Activated T-helper 1 cell treated with anti-CD3 and anti-CD28 coated beads, Interleukin-12 subunit alpha, Interleukin-12 subunit beta, Interleukin-2, Interleukin-4 antibody, amounts not matched to agents 30 ng/mL and 10 ng/mL and 1 ng/mL, durations not matched to agents 14 hours and 24 hours and 36 hours (primary cell): ENCODE data around the gene SRSF10. TPM values are rescaled to one million over a fixed set of nuclear protein-coding genes. Genes with fewer than 3 reads are reported as not detected.
A peak's percentile ranks its signal among the peaks of the same experiment; 100 is the strongest.
"Not testable (repeated sequence)": the region's sequence is repeated elsewhere in the genome, so short reads cannot be mapped to it uniquely, and the experiment has no call there.

Experiments used
- DNase-seq: peaks from one replicate; pipeline ENCODE4 v3.0.0; 2021; ENCODE audit warnings: low spot score
- H3K27ac Mint-ChIP-seq: one replicate; pipeline ENCODE4 v1.8.0; 2021; ENCODE audit warnings: mild to moderate bottlenecking, mixed read lengths
- H3K27me3 Mint-ChIP-seq: one replicate; pipeline ENCODE4 v1.8.0; 2022; ENCODE audit warnings: mild to moderate bottlenecking, moderate library complexity, mixed read lengths; ENCODE audit not compliant: insufficient read depth
- H3K36me3 Mint-ChIP-seq: one replicate; pipeline ENCODE4 v1.8.0; 2021; ENCODE audit warnings: low read depth, mixed read lengths
- H3K4me1 Mint-ChIP-seq: one replicate; pipeline ENCODE4 v1.8.0; 2021; ENCODE audit warnings: low read depth, mixed read lengths
- H3K4me3 Mint-ChIP-seq: one replicate; pipeline ENCODE4 v1.8.0; 2021; ENCODE audit warnings: mild to moderate bottlenecking, moderate library complexity, mixed read lengths
- H3K9me3 Mint-ChIP-seq: one replicate; pipeline ENCODE4 v1.8.0; 2021; ENCODE audit warnings: mixed read lengths
- intact Hi-C: fragments of 100-400 bp; cut with micrococcal nuclease; formaldehyde crosslinking; loops from one replicate; pipeline ENCODE4 v1.15.1; 2024
- total RNA-seq: library from RNA; stranded (reverse); gene quantifications from 2 replicates; pipeline ENCODE4 v1.2.3, GENCODE V29; 2022

Gene SRSF10
- total RNA-seq, 1 donor from 2014 or later: 238 TPM

DNA sequence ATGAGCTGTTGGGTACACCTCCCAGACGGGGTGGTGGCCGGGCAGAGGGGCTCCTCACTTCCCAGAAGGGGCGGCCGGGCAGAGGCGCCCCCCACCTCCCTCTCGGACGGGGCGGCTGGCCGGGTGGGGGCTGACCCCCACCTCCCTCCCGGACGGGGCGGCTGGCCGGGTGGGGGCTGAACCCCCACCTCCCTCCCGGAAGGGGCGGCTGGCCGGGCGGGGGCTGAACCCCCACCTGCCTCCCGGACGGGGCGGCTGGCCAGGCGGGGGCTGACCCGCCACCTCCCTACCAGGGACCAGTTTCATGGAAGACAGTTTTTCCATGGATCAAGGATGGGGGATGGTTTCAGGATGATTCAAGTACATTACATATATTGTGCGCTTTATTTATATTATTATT is 6.9 kb upstream of the SRSF10 start:
- H3K4me1 Mint-ChIP-seq, H3K36me3 Mint-ChIP-seq, H3K9me3 Mint-ChIP-seq, H3K4me3 Mint-ChIP-seq, H3K27me3 Mint-ChIP-seq, H3K27ac Mint-ChIP-seq, DNase-seq: not testable (repeated sequence)
- intact Hi-C loops: loop anchor here (10.0 kb wide), 1 partner anchor 658 kb away; the partner anchor contains the start of gene SRRM1

DNA sequence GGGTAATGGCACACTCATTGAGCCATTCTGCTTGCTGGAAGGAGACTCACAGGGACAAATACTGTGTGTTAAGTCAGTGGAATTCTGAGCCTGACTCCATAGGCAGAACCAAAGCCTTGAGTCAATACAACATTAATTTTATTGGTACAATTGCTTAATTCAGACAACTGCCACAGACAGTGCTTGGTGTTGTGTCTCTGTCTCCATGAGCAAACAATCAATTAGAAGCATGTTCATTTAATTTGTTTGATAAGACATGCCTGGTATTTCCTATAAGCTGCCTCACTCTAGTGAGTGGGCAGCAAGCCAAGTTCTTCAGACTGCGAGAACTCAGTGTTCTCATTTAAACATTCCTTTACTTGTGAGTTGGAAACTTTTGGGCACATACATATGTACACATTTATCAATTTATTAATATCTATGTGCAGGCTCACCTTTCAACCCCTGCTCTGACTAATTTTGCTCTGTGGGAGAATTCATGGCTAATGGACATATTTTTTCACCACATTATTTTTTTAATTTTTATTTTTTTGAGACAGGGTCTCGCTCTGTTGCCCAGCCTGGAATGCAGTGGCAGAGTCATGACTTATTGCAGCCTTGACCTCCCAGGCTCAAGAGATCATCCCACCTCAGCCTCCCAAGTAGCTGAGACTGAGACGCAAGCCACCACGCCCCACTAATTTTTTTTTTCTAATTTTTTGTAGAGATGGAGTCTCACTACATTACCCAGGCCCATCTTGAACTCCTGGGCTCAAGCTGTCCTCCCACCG is 4.5 kb upstream of the SRSF10 start:
- peaks cover under 1% of the 10 kb centered on the region for H3K36me3 Mint-ChIP-seq
- DNase-seq: no peak
- H3K9me3 Mint-ChIP-seq: no peaks in the 10 kb centered on the region
- no peak overlapping the region for H3K4me3 Mint-ChIP-seq
- H3K27me3 Mint-ChIP-seq: no peaks in the 10 kb centered on the region
- H3K4me1 Mint-ChIP-seq: peaks cover 9% of the 10 kb centered on the region
- no peak overlapping the region for H3K27ac Mint-ChIP-seq
- intact Hi-C loops: loop anchor here (10.0 kb wide), 1 partner anchor 660 kb away; the partner anchor contains the start of gene SRRM1

DNA sequence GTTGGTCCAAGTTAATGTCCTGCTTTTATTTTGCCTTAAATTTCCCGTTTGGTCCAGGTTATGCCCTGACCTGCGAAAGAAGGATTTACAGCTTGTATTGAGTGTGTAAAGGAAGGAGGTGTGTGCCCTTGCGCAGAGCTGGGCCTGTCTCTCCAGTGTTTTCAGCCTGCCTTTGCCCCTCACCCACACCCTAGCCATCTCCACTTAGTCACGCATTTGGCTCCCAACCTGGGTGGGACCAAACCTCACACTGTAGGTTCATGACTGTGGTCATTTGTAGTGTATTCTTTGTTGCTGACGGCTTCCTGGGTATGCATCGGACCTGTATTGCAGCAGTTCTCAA is 572 bp upstream of the SRSF10 start:
- Mint-ChIP-seq H3K9me3 (no peaks in the 10 kb centered on the region), H3K4me1 (peaks cover 44% of the 10 kb centered on the region), H3K27ac (peak overlapping the region; percentile 97), H3K27me3 (no peaks in the 10 kb centered on the region), H3K4me3 (peak overlapping the region; percentile 97), H3K36me3 (peaks cover 31% of the 10 kb centered on the region)
- DNase-seq: peak; percentile 32
- intact Hi-C loops: loop anchor here (1.0 to 10.0 kb wide), 2 partner anchors 21 to 664 kb away; partner anchors contain the start of genes PNRC2 and SRRM1

DNA sequence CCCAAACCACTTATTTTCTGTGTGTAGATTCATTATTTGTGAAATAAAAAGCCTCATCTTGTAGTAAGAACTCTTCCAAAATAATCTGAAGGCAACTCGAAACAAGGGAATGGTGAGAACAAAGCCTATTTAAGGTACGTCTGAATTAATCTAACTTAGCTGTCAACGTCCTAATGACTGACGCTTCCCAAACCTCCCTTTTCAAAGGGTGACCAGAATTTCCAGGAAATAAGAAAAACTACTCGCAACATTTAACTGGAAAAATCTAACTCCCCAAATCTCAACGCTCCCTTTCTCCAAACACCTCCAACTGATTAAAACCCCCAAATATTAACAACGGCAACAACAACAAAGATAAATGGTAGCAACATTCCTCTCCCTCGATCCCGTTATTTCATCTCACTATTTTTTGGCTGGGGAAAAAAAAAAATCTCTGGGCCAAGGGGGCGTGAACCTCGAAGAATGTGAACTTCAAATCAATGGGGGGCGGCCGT is 693 bp downstream of the SRSF10 start:
- intact Hi-C loops: loop anchor here (5.0 to 10.0 kb wide), 3 partner anchors 287 to 1525 kb away; partner anchors contain the start of genes NIPAL3, RPL11, STPG1 and ZBTB40

DNA sequence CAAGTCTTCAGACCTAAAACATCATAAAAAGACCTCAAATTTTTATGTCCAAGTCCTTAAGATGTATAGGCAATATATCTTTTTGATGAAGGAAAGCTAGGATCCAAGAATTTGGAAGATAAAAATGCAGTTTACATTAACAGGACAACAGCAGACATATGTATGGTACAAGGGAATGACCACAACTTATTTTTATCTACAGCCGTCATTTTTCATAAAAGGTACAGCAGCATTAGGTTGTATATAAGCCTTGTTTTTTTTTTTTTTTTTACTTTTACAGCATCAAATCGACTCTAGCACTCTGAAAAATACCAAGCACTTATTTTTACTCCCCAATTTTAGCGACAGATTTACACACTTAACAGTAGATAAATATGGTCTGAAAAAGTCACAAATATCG is 1.3 kb downstream of the SRSF10 start:
- Mint-ChIP-seq H3K27ac (peak overlapping the region; percentile 92), H3K36me3 (peaks cover 44% of the 10 kb centered on the region), H3K4me1 (peaks cover 60% of the 10 kb centered on the region), H3K9me3 (no peaks in the 10 kb centered on the region), H3K27me3 (no peaks in the 10 kb centered on the region), H3K4me3 (peak overlapping the region; percentile 97)
- intact Hi-C loops: loop anchor here (5.0 to 10.0 kb wide), 3 partner anchors 287 to 1524 kb away; partner anchors contain the start of genes NIPAL3, RPL11, STPG1 and ZBTB40
- DNase-seq: no peak

More for the DNA sequence above, 693 bp downstream of the SRSF10 start:
- H3K36me3 Mint-ChIP-seq: peaks cover 38% of the 10 kb centered on the region
- no peaks in the 10 kb centered on the region for H3K27me3 Mint-ChIP-seq
- H3K27ac Mint-ChIP-seq: peak overlapping the region; percentile 92
- no peaks in the 10 kb centered on the region for H3K9me3 Mint-ChIP-seq
- peak overlapping the region; percentile 97 for H3K4me3 Mint-ChIP-seq
- H3K4me1 Mint-ChIP-seq: peaks cover 54% of the 10 kb centered on the region
- DNase-seq: no peak

DNA sequence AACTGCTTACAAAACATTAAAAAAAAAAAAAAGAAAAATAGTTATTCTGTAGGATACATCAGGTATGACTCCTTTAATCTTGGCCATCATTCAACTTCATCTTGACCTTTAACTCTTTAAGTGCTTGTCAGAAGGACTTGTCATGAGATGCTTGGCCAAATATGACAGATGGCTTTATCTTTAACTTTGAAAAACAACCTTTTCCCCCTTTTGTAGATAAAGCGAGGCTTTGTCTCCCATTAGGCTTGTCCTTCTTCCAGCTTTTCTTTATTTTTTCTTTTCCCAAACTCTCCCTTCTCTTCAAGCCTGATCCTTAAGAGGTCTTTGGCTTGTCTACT is 2.3 kb downstream of the SRSF10 start:
- Mint-ChIP-seq H3K27me3 (no peaks in the 10 kb centered on the region), H3K9me3 (no peaks in the 10 kb centered on the region), H3K36me3 (peaks cover 51% of the 10 kb centered on the region), H3K4me1 (peaks cover 65% of the 10 kb centered on the region), H3K4me3 (peak overlapping the region; percentile 97), H3K27ac (peak overlapping the region; percentile 70)
- no peak for DNase-seq
- intact Hi-C loops: loop anchor here (1.0 to 10.0 kb wide), 4 partner anchors 10 to 1523 kb away; partner anchors contain the start of genes NIPAL3, RPL11, STPG1 and ZBTB40

DNA sequence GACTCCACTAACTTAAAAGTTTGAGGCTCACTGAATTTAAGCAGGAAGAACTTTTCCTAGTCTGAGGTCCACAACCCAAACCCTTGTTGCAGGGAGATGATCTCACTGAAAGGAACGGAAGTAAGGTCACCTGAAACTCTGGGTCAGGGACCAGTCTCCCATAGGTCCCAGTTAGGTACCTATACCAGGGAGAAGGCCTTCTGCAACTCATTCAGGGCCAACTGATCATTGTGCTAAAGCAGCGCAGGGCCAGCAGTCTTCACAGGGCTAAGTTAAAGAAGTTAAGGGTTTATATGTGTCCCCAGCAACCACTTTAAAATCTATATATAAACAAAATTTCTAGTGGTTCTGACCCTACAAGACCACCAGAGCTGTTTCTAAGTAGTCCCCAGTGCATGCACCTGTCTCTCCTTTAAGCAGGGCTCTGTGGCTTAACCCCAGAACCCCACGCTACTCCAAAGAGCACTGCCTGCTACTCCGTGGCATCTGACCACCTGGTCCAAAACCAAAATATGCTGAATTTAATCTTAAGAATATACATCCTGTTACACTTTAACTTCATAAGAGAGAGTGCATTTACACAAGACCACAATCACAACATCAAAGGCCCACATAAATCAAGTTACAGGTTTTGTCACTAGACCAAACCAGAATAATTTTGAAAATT is 2.8 kb downstream of the SRSF10 start:
- DNase-seq: no peak
- H3K4me3 Mint-ChIP-seq: peak overlapping the region; percentile 97
- no peaks in the 10 kb centered on the region for H3K27me3 Mint-ChIP-seq
- H3K36me3 Mint-ChIP-seq: peaks cover 53% of the 10 kb centered on the region
- peaks cover 65% of the 10 kb centered on the region for H3K4me1 Mint-ChIP-seq
- peak overlapping the region; percentile 27 for H3K27ac Mint-ChIP-seq
- H3K9me3 Mint-ChIP-seq: no peaks in the 10 kb centered on the region
- intact Hi-C loops: loop anchor here (1.0 to 10.0 kb wide), 4 partner anchors 9 to 1523 kb away; partner anchors contain the start of genes NIPAL3, RPL11, STPG1 and ZBTB40

DNA sequence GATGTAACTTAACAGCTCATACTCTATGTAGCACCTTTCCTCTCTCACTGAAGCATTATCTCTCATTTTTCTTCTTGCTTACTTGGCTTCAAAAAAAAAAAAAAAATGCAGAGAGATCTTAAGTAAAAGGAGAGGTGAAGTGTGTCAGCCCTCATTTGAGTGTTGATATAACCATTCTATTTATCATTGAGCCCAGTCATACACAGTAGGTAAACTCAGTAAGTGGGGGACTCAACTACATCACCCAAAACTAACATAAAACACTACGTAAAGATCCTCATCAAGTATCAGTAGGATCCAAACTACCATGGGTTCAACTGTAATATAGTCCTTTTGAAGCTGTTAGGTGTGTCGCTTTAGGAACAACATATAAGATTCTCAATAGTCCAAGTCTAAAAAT is 12.3 kb downstream of the SRSF10 start:
- Mint-ChIP-seq H3K9me3 (no peaks in the 10 kb centered on the region), H3K4me3 (no peak overlapping the region), H3K27ac (no peak overlapping the region), H3K36me3 (peaks cover 57% of the 10 kb centered on the region), H3K27me3 (no peaks in the 10 kb centered on the region), H3K4me1 (peaks cover 60% of the 10 kb centered on the region)
- DNase-seq: no peak
- intact Hi-C loops: loop anchor here (1.0 to 10.0 kb wide), 3 partner anchors 8 to 1277 kb away; partner anchors contain the start of gene RSRP1

DNA sequence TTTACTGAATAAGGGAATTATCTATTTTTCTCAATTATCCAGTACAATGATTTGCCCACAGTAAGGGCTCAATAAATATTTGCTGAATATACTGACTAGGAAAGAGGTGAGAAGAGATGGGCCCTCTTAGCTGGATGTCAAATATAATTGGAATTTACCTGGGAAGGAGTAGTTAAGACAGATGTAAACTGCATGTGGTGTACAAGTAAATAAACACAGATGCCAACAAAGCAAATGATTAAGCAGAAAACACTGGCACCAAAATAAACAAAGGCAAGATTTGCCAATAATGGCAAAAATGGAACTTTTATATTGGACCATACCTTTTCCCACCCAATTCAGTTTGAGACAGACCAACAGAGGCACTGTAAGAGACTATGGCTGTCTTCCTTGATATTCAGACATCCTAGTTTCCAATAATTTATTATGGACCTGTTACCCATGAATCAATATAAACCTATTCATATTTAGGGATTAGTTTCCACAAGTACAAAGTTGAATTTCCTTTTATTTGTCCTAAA is 13.1 kb downstream of the SRSF10 start:
- peak overlapping the region; percentile 58 for H3K27ac Mint-ChIP-seq
- no peak overlapping the region for H3K4me3 Mint-ChIP-seq
- peaks cover 58% of the 10 kb centered on the region for H3K36me3 Mint-ChIP-seq
- H3K27me3 Mint-ChIP-seq: no peaks in the 10 kb centered on the region
- no peaks in the 10 kb centered on the region for H3K9me3 Mint-ChIP-seq
- intact Hi-C loops: loop anchor here (10.0 kb wide), 1 partner anchor 1278 kb away; the partner anchor contains the start of gene RSRP1
- H3K4me1 Mint-ChIP-seq: peaks cover 68% of the 10 kb centered on the region
- no peak for DNase-seq

DNA sequence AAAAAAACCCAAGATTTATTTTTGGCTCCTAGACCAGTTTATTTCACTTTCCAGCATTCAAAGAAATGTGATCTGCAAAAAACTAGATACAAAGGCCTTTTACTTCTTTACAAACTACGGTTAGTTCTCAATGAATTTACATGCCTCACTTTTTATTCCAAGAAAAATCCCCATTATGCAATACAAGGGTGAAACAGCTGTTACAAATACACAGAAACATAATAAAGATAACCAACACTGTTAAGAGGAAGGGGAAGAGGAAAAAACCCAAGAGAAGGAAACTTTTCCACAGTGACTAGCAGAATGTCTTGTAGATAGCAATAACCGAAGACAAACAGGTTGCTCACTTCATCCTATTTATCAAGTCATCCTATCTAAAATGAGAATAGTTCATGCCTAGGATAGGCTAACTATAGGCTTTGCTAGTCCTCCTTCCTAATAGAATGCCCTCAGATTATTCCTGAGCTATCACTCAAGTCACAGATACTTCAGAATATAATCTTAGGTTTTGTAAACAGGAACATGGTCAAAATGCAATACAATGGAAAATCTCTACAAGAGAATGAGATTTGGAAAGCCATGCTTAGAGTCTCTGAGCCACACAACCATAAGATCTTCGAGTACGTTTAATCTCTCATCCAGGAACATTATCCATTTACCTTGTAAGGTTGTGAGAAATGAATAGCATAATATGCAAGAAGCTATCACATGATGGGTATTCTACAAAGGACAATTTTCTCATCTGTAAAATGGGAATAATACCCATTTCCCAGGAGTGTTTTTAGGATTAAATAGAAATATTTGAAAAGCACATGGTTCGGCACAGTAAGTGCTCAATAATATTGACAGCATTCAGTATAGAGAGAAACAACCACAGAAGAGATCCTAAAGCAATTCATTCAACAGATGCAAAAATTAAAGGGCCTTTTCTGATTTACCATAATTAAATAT is 15.1 kb downstream of the SRSF10 start:
- DNase-seq: no peak
- Mint-ChIP-seq H3K4me3 (no peak overlapping the region), H3K27ac (peak overlapping the region; percentile 65), H3K27me3 (no peaks in the 10 kb centered on the region), H3K4me1 (peaks cover 81% of the 10 kb centered on the region), H3K36me3 (peaks cover 70% of the 10 kb centered on the region), H3K9me3 (no peaks in the 10 kb centered on the region)
- intact Hi-C loops: loop anchor here (1.0 to 10.0 kb wide), 2 partner anchors 11 to 1280 kb away; partner anchors contain the start of gene RSRP1

DNA sequence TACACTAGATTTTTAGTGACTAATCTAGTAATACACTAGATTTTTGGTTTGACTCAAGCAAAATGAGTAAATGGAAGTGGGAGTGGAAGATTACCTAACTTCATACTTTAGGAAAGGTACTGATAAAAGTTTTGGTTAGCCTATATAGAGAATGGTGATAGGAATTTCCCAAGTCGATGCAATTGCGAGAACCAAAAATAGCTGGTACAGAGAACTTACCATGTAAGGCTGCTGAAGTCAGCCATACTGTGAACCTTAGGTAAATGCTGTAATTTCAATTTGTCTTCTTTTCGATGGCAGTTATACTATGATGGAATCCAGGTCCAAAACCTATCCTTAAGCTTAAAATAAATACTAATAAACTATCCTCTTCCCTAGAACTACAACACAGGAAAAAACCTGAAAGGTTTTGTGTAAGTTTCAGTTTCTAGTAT is 15.9 kb downstream of the SRSF10 start:
- intact Hi-C loops: loop anchor here (1.0 to 10.0 kb wide), 2 partner anchors 12 to 1281 kb away; partner anchors contain the start of gene RSRP1
- Mint-ChIP-seq H3K4me1 (peaks cover 81% of the 10 kb centered on the region), H3K27me3 (no peaks in the 10 kb centered on the region), H3K4me3 (no peak overlapping the region), H3K9me3 (no peaks in the 10 kb centered on the region), H3K27ac (peak overlapping the region; percentile 65), H3K36me3 (peaks cover 68% of the 10 kb centered on the region)
- no peak for DNase-seq
